NB4 (cell line): Measurements from ENCODE around the gene HEXIM2.

Experiments
- POLR2A ChIP-seq: IDR thresholded peaks from 2 replicates; pipeline ENCODE4 v1.6.1; 2011; ENCODE audit warnings: mild to moderate bottlenecking; ENCODE audit not compliant: insufficient read length; ENCODE audit errors: extremely low read depth
- TF ChIP-seq, protein P1 (sequence below): IDR thresholded peaks from one replicate; pipeline ENCODE4 v1.5.1; 2012; ENCODE audit warnings: low read depth, low read length
- TF ChIP-seq, protein P2 (sequence below): IDR thresholded peaks from 2 replicates; pipeline ENCODE4 v1.6.1; 2011; ENCODE audit warnings: low read depth, low read length

DNA sequence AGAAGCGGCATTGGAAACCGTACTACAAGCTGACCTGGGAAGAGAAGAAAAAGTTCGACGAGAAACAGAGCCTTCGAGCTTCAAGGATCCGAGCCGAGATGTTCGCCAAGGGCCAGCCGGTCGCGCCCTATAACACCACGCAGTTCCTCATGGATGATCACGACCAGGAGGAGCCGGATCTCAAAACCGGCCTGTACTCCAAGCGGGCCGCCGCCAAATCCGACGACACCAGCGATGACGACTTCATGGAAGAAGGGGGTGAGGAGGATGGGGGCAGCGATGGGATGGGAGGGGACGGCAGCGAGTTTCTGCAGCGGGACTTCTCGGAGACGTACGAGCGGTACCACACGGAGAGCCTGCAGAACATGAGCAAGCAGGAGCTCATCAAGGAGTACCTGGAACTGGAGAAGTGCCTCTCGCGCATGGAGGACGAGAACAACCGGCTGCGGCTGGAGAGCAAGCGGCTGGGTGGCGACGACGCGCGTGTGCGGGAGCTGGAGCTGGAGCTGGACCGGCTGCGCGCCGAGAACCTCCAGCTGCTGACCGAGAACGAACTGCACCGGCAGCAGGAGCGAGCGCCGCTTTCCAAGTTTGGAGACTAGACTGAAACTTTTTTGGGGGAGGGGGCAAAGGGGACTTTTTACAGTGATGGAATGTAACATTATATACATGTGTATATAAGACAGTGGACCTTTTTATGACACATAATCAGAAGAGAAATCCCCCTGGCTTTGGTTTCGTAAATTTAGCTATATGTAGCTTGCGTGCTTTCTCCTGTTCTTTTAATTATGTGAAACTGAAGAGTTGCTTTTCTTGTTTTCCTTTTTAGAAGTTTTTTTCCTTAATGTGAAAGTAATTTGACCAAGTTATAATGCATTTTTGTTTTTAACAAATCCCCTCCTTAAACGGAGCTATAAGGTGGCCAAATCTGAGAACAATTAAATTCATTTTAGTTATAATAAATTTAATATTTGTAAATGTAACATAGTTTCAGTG is 11.7 kb upstream of the HEXIM2 start:
- TF ChIP-seq, protein P1, sequence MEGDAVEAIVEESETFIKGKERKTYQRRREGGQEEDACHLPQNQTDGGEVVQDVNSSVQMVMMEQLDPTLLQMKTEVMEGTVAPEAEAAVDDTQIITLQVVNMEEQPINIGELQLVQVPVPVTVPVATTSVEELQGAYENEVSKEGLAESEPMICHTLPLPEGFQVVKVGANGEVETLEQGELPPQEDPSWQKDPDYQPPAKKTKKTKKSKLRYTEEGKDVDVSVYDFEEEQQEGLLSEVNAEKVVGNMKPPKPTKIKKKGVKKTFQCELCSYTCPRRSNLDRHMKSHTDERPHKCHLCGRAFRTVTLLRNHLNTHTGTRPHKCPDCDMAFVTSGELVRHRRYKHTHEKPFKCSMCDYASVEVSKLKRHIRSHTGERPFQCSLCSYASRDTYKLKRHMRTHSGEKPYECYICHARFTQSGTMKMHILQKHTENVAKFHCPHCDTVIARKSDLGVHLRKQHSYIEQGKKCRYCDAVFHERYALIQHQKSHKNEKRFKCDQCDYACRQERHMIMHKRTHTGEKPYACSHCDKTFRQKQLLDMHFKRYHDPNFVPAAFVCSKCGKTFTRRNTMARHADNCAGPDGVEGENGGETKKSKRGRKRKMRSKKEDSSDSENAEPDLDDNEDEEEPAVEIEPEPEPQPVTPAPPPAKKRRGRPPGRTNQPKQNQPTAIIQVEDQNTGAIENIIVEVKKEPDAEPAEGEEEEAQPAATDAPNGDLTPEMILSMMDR = no peak
- no peak for TF ChIP-seq POLR2A
- TF ChIP-seq, protein P2, sequence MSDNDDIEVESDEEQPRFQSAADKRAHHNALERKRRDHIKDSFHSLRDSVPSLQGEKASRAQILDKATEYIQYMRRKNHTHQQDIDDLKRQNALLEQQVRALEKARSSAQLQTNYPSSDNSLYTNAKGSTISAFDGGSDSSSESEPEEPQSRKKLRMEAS = no peak
